ENCODE measurements around the gene GLI3.

DNA sequence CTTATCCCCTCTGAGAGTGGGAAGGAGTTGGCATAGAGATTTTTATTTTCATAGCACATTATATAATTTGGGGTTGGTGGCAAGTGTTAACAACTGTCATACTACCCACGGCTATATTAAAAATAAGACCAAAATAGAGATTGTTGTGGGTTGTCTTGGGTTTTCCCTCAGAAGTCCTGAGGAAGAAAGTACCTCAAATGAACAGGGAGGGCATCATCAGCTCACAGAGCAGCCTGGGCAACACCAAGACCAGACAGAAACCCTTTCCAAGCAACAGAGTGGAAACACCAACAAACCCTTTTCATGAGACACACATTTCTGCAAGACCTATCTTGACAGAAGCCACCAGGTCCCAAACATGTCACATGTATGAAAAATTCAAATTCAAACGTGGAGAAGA, 121.2 kb downstream of the GLI3 start:
- no peak for TF ChIP-seq CTCF (IDR thresholded peaks at IDR 0.05)
- TF ChIP-seq PBX3 (IDR thresholded peaks at IDR 0.05) = no peak
- TF ChIP-seq HOXA7 (CRISPR knock-in tag; IDR thresholded peaks at IDR 0.05) = no peak
- TF ChIP-seq POLR2A (IDR thresholded peaks at IDR 0.05; ENCODE audit: low read length) = no peak
- TF ChIP-seq EP300 (IDR thresholded peaks at IDR 0.05) = no peak
- no peak for TF ChIP-seq JUN (IDR thresholded peaks at IDR 0.05)
- TF ChIP-seq MAZ (IDR thresholded peaks at IDR 0.05; ENCODE audit: borderline replicate concordance, low read depth, low read length) = no peak
